Ishikawa (cell line): ENCODE data around the gene GGT6.

Source experiments
- CEBPB ChIP-seq: IDR thresholded peaks from 2 replicates; pipeline ENCODE4 v1.6.1; 2012
- CREB1 ChIP-seq: IDR thresholded peaks from 2 replicates; pipeline ENCODE4 v1.6.1; 2012; ENCODE audit warnings: low read depth
- EGR1 ChIP-seq: IDR thresholded peaks from 2 replicates; pipeline ENCODE4 v1.6.1; 2012
- EP300 ChIP-seq: IDR thresholded peaks from 2 replicates; pipeline ENCODE4 v1.6.1; 2012; ENCODE audit warnings: borderline replicate concordance
- FOXM1 ChIP-seq: IDR thresholded peaks from 2 replicates; pipeline ENCODE4 v1.6.1; 2012; ENCODE audit warnings: low read depth, borderline replicate concordance
- NFIC ChIP-seq: IDR thresholded peaks from 2 replicates; pipeline ENCODE4 v1.6.1; 2012
- RAD21 ChIP-seq: IDR thresholded peaks from 2 replicates; pipeline ENCODE4 v1.6.1; 2012; ENCODE audit warnings: low read depth
- TAF1 ChIP-seq: IDR thresholded peaks from 2 replicates; pipeline ENCODE4 v1.6.1; 2012; ENCODE audit warnings: low read depth, mild to moderate bottlenecking
- TCF12 ChIP-seq: IDR thresholded peaks from 2 replicates; pipeline ENCODE4 v1.6.1; 2012; ENCODE audit warnings: low read depth
- TEAD4 ChIP-seq: IDR thresholded peaks from 2 replicates; pipeline ENCODE4 v1.6.1; 2012
- YY1 ChIP-seq: IDR thresholded peaks from 2 replicates; pipeline ENCODE4 v1.6.1; 2012; ENCODE audit warnings: low read depth
- ZBTB7A ChIP-seq: IDR thresholded peaks from 2 replicates; pipeline ENCODE4 v1.6.1; 2012; ENCODE audit warnings: low read depth
- TF ChIP-seq, protein P1 (sequence below): IDR thresholded peaks from 2 replicates; pipeline ENCODE4 v1.6.1; 2012
- TF ChIP-seq, protein P2 (sequence below): IDR thresholded peaks from 2 replicates; pipeline ENCODE4 v1.6.1; 2012; ENCODE audit warnings: low read depth, mild to moderate bottlenecking
- TF ChIP-seq, protein P3 (sequence below): IDR thresholded peaks from 2 replicates; pipeline ENCODE4 v1.6.1; 2012

GGT6 gene

DNA sequence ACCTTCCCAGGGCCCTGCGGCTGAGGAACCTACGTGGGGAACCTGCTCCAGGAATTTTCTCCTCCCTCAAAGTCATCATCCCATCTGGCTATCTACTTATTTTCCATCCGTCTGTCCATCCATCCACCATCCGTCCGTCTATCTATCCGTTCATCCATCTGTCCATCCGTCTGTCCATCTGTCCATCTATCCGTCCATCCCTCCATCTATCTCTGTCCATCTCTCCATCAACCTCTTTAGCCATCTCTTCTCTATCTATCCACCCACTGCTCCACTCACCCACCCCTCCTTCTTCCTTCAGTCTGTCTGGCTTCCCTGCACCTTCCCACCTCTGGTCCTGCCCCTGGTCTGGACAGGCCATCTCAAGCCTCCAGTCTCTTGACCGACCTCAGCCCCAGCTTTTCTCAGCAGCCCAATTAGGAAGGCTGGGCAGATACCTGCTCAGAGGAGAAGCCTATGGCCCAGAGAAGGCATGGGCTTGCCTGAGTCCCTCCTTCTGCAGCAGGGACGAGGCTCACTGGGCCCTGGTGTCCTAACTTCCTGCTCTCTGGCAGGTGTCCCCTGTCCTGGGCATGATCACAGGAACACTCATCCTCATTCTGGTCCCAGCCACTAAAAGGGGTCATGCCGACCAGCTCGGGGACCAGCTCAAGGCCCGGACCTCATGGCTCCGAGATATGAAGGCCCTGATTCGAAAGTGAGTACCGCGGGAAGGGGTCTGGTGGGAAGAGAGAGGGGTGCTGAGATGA is 28.2 kb downstream of the GGT6 start:
- TF ChIP-seq RAD21, result no peak
- no peak for TF ChIP-seq TCF12
- no peak for TF ChIP-seq FOXM1
- TF ChIP-seq, protein P1, sequence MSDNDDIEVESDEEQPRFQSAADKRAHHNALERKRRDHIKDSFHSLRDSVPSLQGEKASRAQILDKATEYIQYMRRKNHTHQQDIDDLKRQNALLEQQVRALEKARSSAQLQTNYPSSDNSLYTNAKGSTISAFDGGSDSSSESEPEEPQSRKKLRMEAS, result no peak
- TF ChIP-seq CREB1, result no peak
- no peak for TF ChIP-seq TAF1
- TF ChIP-seq YY1, result no peak
- no peak for TF ChIP-seq EP300
- no peak for TF ChIP-seq CEBPB
- no peak for TF ChIP-seq EGR1

DNA sequence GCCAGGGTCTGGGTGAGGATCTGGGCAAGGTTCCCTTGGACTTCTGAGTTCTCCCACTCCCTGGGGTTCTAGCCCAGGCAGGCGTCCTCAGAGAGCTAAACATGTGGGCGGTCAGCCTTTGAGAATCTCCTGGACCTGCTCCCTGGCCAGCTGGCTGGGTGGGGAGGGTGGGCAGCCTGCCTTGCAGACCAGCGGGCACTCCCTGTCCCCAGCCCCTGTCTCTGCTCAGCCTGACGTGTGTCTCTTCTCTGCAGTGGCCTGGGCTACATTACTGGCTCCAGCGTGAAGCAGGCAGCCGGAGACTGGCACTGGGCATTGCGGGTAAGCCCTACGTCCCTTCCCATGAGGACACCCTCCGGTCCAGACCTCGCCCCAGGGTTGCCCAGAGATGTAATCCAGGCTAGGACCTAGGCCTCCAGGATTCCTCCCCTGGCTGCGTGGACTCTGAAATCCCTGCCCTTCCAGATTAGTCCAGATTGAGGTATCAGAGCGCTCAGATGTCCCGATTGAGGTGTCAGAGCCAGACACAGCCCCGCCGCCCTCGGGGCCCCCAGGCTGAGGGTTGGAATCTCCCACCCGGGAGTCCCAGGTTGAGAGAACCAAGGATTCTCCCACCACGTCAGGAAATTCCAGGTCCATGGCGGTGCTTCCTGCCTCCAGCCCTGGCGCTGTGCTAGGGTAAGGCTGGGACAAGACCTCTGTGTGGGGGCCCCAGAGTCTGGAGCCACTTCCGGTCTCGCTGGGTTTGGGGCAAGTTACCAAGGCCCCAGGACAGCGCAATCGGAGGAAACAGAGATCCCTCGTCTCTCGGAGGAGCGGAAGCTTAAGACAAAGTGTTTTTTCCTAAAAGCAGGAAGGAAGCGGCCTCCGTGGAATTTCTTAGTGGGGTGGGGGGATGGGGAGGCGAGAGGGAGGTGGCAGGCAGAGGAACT is 29.3 kb downstream of the GGT6 start:
- TF ChIP-seq ZBTB7A (no peak), NFIC (no peak), TAF1 (no peak), TEAD4 (no peak)
- TF ChIP-seq, protein P2, sequence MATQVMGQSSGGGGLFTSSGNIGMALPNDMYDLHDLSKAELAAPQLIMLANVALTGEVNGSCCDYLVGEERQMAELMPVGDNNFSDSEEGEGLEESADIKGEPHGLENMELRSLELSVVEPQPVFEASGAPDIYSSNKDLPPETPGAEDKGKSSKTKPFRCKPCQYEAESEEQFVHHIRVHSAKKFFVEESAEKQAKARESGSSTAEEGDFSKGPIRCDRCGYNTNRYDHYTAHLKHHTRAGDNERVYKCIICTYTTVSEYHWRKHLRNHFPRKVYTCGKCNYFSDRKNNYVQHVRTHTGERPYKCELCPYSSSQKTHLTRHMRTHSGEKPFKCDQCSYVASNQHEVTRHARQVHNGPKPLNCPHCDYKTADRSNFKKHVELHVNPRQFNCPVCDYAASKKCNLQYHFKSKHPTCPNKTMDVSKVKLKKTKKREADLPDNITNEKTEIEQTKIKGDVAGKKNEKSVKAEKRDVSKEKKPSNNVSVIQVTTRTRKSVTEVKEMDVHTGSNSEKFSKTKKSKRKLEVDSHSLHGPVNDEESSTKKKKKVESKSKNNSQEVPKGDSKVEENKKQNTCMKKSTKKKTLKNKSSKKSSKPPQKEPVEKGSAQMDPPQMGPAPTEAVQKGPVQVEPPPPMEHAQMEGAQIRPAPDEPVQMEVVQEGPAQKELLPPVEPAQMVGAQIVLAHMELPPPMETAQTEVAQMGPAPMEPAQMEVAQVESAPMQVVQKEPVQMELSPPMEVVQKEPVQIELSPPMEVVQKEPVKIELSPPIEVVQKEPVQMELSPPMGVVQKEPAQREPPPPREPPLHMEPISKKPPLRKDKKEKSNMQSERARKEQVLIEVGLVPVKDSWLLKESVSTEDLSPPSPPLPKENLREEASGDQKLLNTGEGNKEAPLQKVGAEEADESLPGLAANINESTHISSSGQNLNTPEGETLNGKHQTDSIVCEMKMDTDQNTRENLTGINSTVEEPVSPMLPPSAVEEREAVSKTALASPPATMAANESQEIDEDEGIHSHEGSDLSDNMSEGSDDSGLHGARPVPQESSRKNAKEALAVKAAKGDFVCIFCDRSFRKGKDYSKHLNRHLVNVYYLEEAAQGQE, result no peak
- TF ChIP-seq, protein P1, result no peak

DNA sequence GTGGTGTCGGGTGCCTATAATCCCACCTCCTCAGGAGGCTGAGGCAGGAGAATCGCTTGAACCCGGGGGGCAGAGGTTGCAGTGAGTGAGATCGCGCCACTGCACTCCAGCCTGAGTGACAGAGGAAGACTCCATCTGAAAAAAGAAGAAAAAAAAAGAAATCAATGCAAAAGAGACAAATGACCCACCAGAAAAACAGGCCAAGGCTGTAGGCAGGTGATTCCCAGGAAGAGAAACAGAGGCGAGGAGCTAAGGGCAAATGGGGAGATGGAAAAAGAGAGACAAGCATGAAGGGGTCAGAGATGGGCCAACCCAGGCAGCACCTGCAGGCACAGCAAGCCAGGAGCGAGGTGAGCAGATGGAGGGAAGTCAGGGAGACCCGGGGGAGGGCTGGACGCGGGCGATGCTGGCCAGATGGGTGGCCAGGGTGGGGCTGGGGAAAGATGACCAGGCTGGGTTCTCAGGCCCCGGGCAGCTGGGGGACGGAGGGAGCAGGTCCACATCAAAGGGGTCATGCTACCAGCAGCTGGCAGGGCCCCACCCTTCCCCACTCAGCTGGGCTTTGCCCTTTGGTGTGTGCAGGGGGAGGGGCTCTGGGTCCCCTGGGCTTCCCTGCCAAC is 30.7 kb downstream of the GGT6 start:
- TF ChIP-seq RAD21 (no peak), ZBTB7A (no peak), TCF12 (no peak), YY1 (no peak), CREB1 (no peak), EP300 (no peak), EGR1 (no peak), TEAD4 (no peak), NFIC (no peak), FOXM1 (no peak), TAF1 (no peak), CEBPB (no peak)
- TF ChIP-seq, protein P1, result no peak
- TF ChIP-seq, protein P2, result no peak
- TF ChIP-seq, protein P3, sequence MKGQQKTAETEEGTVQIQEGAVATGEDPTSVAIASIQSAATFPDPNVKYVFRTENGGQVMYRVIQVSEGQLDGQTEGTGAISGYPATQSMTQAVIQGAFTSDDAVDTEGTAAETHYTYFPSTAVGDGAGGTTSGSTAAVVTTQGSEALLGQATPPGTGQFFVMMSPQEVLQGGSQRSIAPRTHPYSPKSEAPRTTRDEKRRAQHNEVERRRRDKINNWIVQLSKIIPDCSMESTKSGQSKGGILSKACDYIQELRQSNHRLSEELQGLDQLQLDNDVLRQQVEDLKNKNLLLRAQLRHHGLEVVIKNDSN, result no peak

DNA sequence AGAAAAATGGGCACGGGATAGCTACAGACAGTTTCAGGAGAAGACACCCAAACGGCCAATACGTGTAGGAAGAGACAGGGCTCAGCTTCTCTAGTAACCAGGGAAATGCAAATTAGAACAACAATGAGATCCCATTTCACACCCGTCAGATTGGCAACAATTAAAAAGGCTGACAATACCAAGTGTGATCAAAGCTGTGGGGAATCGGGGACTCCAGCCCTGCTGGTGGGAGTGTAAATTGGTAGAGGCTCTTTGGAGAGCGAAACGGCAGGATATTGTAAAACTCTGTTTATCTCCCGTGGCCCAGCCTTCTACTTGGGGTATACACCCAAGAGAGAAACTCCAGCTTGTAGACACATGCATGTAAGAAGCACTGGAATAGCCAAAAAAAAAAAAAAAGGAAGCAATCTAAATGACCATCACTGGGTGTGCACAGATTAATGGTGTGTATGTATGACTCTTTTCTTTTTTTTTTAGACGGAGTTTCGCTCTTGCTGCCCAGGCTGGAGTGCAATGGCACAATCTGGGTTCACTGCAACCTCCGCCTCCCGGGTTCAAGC is 32.7 kb downstream of the GGT6 start:
- TF ChIP-seq TAF1, result no peak
- TF ChIP-seq, protein P1, result no peak
- TF ChIP-seq CREB1, result no peak
- no peak for TF ChIP-seq NFIC
- TF ChIP-seq, protein P3, result no peak
- no peak for TF ChIP-seq ZBTB7A
- no peak for TF ChIP-seq RAD21
- TF ChIP-seq CEBPB, result no peak
- TF ChIP-seq, protein P2, result no peak
- no peak for TF ChIP-seq YY1
- no peak for TF ChIP-seq FOXM1
